ENCODE measurements around the gene SMARCA1. TPM values are rescaled to one million over a fixed set of nuclear protein-coding genes. Genes with fewer than 3 reads are reported as not detected.

Gene SMARCA1
- total and polyA plus RNA-seq, 2 of the 13 experiments (the other 11 are each of a cell fraction or from before 2014, with no cell fraction given) = 97.7 to 145 TPM

DNA sequence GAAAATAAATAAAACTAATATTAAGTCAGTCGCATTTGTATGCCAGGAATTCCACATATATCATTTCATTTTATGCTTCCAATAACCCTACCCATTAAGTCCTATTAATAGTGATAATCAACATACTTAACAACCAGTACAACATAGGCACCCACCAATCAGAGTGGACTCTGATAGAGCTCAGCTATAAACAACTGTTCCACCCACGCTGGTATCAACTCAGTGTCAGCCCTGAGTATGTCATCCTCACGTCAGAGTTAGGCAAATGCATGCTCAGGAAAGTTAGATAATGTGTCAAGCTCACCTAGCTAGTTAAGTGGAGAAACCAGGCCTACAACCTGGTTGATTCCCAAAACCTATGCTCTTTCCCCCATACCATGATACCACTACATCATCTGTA, 89.3 kb downstream of the SMARCA1 start:
- Histone ChIP-seq H4K20me1 (ENCODE audit: insufficient read depth, low read length) (peaks cover 4% of the 10 kb centered on the region; the same call in 1 of the 2 replicates), H3K36me3 (replicated peaks in 1 of 2; ENCODE audit: control insufficient read depth in 1 of 2, insufficient read depth in 2 of 2, low read length in 2 of 2) (peaks cover 0 to 4% of the 10 kb centered on the region in 2 experiments; a peak in 1 of 5 replicates), H3K79me2 (ENCODE audit: insufficient read depth, low read length) (no peaks in the 10 kb centered on the region), H3K4me2 (ENCODE audit: low read depth, low read length) (no peak overlapping the region), H3K4me1 (ENCODE audit: insufficient read depth, low read length) (peaks cover 30% of the 10 kb centered on the region), H3K4me3 (replicated peaks in 1 of 3; ENCODE audit: insufficient read depth in 1 of 3, low read depth in 2 of 3, low read length in 3 of 3) (no peak overlapping the region), H3K27me3 (ENCODE audit: control insufficient read depth in 1 of 2, insufficient read depth in 2 of 2, low read length in 2 of 2) (no peaks in the 10 kb centered on the region), H3K9me3 (ENCODE audit: low read length) (no peaks in the 10 kb centered on the region), H3K27ac (ENCODE audit: extremely low read length, insufficient read depth, low read length) (no peak overlapping the region), H2AFZ (ENCODE audit: low read length) (no peak overlapping the region), H3K9ac (ENCODE audit: insufficient read depth, low read depth, low read length) (no peak overlapping the region)
- POLR2A ChIA-PET = no interaction called here
- CTCF ChIA-PET (ENCODE audit: low intra/inter-chr PET ratio, low total read pairs) = no interaction called here
- intact Hi-C loops (cut with micrococcal nuclease; ENCODE audit: unreplicated experiment) = no loop called here
- FAIRE-seq (peak; percentile 32), ATAC-seq (peak; percentile 44), DNase-seq (ENCODE audit: low spot score) (no peak)
- TF ChIP-seq, protein P1, sequence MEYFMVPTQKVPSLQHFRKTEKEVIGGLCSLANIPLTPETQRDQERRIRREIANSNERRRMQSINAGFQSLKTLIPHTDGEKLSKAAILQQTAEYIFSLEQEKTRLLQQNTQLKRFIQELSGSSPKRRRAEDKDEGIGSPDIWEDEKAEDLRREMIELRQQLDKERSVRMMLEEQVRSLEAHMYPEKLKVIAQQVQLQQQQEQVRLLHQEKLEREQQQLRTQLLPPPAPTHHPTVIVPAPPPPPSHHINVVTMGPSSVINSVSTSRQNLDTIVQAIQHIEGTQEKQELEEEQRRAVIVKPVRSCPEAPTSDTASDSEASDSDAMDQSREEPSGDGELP (IDR thresholded peaks at IDR 0.05; ENCODE audit: borderline replicate concordance, low read depth) = no peak
- TF ChIP-seq ZFP36L2 (CRISPR knock-in tag; IDR thresholded peaks at IDR 0.05) (no peak), RBM22 (optimal IDR thresholded peaks at IDR 0.05; ENCODE audit: low read length) (peak; percentile 41), HNRNPL (IDR thresholded peaks at IDR 0.05; ENCODE audit: low read depth, low read length) (no peak), ZNF644 (CRISPR knock-in tag; IDR thresholded peaks at IDR 0.05; ENCODE audit: low read depth) (no peak)
- TF ChIP-seq, protein P2, sequence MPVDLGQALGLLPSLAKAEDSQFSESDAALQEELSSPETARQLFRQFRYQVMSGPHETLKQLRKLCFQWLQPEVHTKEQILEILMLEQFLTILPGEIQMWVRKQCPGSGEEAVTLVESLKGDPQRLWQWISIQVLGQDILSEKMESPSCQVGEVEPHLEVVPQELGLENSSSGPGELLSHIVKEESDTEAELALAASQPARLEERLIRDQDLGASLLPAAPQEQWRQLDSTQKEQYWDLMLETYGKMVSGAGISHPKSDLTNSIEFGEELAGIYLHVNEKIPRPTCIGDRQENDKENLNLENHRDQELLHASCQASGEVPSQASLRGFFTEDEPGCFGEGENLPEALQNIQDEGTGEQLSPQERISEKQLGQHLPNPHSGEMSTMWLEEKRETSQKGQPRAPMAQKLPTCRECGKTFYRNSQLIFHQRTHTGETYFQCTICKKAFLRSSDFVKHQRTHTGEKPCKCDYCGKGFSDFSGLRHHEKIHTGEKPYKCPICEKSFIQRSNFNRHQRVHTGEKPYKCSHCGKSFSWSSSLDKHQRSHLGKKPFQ (CRISPR knock-in tag; IDR thresholded peaks at IDR 0.05; ENCODE audit: insufficient replicate concordance) = no peak
- BruUV-seq (replicated peaks) = no TSS peak
- in situ Hi-C loops (cut with HindIII; ENCODE audit: extremely low pct_ligation_motif_present, low pct_unique_long_range_greater_than_20kb) = no loop called here
- WGBS (ENCODE audit: low lambda C conversion rate) = 85% methylated on average over 3 of the region's 3 CpGs

DNA sequence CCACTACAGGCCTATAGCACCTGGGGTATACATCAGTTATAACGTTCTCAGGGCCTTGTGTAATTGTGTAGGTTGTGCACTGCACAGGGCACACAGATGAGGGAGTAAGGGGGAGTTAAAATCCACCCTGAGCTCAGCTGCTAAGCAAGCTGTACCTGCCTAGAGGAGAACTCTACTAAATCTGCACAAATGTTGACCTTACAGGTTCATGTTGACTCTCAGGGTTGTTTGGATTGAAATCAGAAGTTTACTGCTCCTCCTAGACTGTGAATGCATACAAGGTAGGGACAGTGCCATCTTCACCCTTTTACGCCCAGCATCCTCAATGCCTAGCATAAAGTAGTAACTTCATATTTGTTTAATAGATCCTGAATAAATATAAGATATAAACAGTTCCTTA, 89.8 kb downstream of the SMARCA1 start:
- Histone ChIP-seq H3K4me2 (ENCODE audit: low read depth, low read length) (no peak overlapping the region), H3K9me3 (ENCODE audit: low read length) (no peaks in the 10 kb centered on the region), H2AFZ (ENCODE audit: low read length) (no peak overlapping the region), H3K79me2 (ENCODE audit: insufficient read depth, low read length) (no peaks in the 10 kb centered on the region), H3K36me3 (replicated peaks in 1 of 2; ENCODE audit: control insufficient read depth in 1 of 2, insufficient read depth in 2 of 2, low read length in 2 of 2) (peaks cover 0 to 4% of the 10 kb centered on the region in 2 experiments; a peak in 2 of 5 replicates), H4K20me1 (ENCODE audit: insufficient read depth, low read length) (peaks cover 4% of the 10 kb centered on the region; the same call in 1 of the 2 replicates), H3K9ac (ENCODE audit: insufficient read depth, low read depth, low read length) (no peak overlapping the region), H3K4me3 (replicated peaks in 1 of 3; ENCODE audit: insufficient read depth in 1 of 3, low read depth in 2 of 3, low read length in 3 of 3) (no peak overlapping the region), H3K27ac (ENCODE audit: extremely low read length, insufficient read depth, low read length) (peak overlapping the region; percentile 33), H3K27me3 (ENCODE audit: control insufficient read depth in 1 of 2, insufficient read depth in 2 of 2, low read length in 2 of 2) (no peaks in the 10 kb centered on the region), H3K4me1 (ENCODE audit: insufficient read depth, low read length) (peaks cover 30% of the 10 kb centered on the region)
- CTCF ChIA-PET (ENCODE audit: low intra/inter-chr PET ratio, low total read pairs) = no interaction called here
- ATAC-seq = peak; percentile 63
- intact Hi-C loops (cut with micrococcal nuclease; ENCODE audit: unreplicated experiment) = no loop called here
- 0 out of 2 replicates have a peak, but pooled peaks have one; percentile 40 for TF ChIP-seq FOXA3 (CRISPR knock-in tag; IDR thresholded peaks at IDR 0.05)
- peak; percentile 83; the same call in 1 of the 2 replicates for TF ChIP-seq ZNF441 (CRISPR knock-in tag; IDR thresholded peaks at IDR 0.05; ENCODE audit: borderline replicate concordance)
- TF ChIP-seq KDM1A (CRISPR knock-in tag; IDR thresholded peaks at IDR 0.05) = no peak
- no peak for TF ChIP-seq ZNF33B (CRISPR knock-in tag; IDR thresholded peaks at IDR 0.05)
- no peak for TF ChIP-seq AGO2 (optimal IDR thresholded peaks at IDR 0.05; ENCODE audit: low read depth, low read length)
- TF ChIP-seq TBX2 (CRISPR knock-in tag; IDR thresholded peaks at IDR 0.05; ENCODE audit: borderline replicate concordance) = no peak
- no peak for TF ChIP-seq ZFP1 (CRISPR knock-in tag; IDR thresholded peaks at IDR 0.05)
- TF ChIP-seq, protein P3, sequence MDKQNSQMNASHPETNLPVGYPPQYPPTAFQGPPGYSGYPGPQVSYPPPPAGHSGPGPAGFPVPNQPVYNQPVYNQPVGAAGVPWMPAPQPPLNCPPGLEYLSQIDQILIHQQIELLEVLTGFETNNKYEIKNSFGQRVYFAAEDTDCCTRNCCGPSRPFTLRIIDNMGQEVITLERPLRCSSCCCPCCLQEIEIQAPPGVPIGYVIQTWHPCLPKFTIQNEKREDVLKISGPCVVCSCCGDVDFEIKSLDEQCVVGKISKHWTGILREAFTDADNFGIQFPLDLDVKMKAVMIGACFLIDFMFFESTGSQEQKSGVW (CRISPR knock-in tag; IDR thresholded peaks at IDR 0.05; ENCODE audit: borderline replicate concordance) = no peak
- TF ChIP-seq MXI1 (IDR thresholded peaks at IDR 0.05; ENCODE audit: borderline replicate concordance, low read depth, low read length) = no peak
- TF ChIP-seq RBM22 (optimal IDR thresholded peaks at IDR 0.05; ENCODE audit: low read length) = peak; percentile 31
- TF ChIP-seq ISX (CRISPR knock-in tag; conservative IDR thresholded peaks at IDR 0.05) = no peak
- POLR2A ChIA-PET = no interaction called here
- in situ Hi-C loops (cut with HindIII; ENCODE audit: extremely low pct_ligation_motif_present, low pct_unique_long_range_greater_than_20kb) = no loop called here
- peak; percentile 6 for DNase-seq (ENCODE audit: low spot score)
- 45% methylated on average over 2 of the region's 2 CpGs for WGBS (ENCODE audit: low lambda C conversion rate)
- peak; percentile 73 for FAIRE-seq
- no TSS peak for BruUV-seq (replicated peaks)
